Placental epithelial cell (primary cell): ENCODE measurements around the gene GLB1L2. TPM values are rescaled to one million over a fixed set of nuclear protein-coding genes. Genes with fewer than 3 reads are reported as not detected.

ENCODE experiments used
- total RNA-seq: library from RNA; depleted of rRNA; stranded (reverse); fragments of >200 nt; gene quantifications from 2 replicates; pipeline ENCODE4 v1.2.3, GENCODE V29; 2012

The GLB1L2 gene, protein sequence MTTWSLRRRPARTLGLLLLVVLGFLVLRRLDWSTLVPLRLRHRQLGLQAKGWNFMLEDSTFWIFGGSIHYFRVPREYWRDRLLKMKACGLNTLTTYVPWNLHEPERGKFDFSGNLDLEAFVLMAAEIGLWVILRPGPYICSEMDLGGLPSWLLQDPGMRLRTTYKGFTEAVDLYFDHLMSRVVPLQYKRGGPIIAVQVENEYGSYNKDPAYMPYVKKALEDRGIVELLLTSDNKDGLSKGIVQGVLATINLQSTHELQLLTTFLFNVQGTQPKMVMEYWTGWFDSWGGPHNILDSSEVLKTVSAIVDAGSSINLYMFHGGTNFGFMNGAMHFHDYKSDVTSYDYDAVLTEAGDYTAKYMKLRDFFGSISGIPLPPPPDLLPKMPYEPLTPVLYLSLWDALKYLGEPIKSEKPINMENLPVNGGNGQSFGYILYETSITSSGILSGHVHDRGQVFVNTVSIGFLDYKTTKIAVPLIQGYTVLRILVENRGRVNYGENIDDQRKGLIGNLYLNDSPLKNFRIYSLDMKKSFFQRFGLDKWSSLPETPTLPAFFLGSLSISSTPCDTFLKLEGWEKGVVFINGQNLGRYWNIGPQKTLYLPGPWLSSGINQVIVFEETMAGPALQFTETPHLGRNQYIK
- total RNA-seq: under 0.01 and 0.54 TPM in 2 replicates

DNA sequence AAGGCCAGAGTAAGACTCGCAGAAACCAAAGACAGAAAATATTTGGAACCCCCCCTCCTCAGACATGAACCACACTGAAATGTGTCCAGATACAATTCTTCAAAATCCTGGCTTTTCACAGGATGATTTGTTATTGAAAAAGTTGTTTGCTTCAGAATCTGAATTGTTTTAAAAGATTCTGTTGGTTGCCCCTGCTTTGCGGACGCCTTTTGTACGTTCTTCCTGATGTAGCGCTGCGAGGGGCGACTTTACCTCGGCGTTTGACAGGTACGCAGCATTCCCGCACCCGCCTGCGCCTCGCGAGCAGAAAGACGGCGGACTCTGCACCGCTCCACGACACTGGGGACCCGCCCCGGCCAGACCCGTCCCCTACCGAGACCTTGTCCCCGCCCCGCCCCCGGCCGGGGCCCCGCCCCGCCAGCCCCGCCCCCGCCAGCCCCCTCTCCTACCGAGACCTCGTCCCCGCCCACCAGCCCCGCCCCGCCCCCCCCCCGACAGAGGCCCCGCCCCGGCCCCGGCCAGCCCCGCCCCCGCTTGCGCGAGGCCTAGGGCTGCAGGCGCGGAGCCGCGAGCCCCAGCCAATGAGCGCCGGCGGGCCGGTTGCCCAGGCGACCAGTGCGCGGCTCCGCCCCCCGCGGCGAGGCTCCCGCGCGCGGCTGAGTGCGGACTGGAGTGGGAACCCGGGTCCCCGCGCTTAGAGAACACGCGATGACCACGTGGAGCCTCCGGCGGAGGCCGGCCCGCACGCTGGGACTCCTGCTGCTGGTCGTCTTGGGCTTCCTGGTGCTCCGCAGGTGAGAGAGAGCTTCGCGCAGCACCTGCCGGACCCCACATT lies at the start of gene GLB1L2:
GLB1L2 (plus strand) TSS at position 635 of the 835 bp plus-strand sequence; CDS start at position 709, 74 bp downstream.

DNA sequence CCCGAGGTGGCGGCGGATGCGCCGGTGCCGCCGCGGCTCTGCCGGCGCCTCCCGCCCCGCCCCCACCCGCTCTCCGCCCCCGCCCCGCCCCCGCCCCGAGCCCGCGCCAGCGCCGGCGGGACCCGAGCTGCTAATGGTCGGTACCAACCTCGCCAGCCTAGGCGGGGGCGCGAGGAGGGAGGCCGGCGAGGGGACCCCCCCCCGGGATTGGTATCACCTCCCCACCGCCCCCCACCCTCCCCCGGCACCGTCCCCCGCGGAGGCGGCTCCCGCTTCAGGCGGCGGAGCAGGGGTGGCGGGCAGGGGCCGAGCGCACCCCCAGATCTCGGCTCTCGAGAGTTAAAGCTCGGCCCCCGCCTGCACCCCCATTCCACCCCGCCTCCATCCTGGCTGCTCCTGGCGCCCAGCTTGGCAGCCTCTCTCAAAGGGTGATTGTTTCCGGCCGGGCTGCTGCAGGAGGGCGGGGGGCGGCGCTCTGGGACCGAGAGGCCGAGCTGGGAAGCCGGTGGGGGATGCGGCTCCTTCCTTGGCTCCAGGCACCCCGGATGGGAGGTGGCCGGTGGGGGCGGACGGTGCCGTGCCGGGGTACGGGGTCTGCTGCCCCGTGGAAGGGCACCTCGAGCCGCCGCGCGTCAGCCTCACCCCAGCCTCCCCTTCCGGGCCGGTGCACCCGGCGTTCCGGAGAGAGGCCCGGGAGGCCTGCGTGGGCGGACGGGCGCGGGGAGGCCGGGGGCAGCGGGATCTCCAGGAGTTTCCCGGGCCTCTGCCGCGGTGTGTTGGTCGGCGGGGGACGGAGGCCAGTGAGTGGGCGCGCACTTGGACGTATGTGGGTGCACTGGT lies 80.6 kb downstream of the GLB1L2 start, which contains the start of gene B3GAT1:
B3GAT1 (minus strand) TSS at position 40 of the 840 bp plus-strand sequence. CDS start 24,583 bp downstream, outside the sequence.

Other genes with a start within 250 kb of the GLB1L2 start
- 10.6 and 11.4 TPM in 2 replicates for gene NCAPD3, start 108.0 kb upstream of the GLB1L2 start, total RNA-seq
- 42.0 and 57.0 TPM in 2 replicates for gene VPS26B, start 107.3 kb upstream of the GLB1L2 start, total RNA-seq
- 34.2 and 53.7 TPM in 2 replicates for gene THYN1, start 78.6 kb upstream of the GLB1L2 start, total RNA-seq
- 13.8 and 17.3 TPM in 2 replicates for gene ACAD8, start 78.4 kb upstream of the GLB1L2 start, total RNA-seq
- gene GLB1L3, start 55.6 kb upstream of the GLB1L2 start, total RNA-seq: not detected in 2 replicates
- gene B3GAT1, start 80.3 kb downstream of the GLB1L2 start, total RNA-seq: not detected in 2 replicates